ENCODE results near the gene NPDC1.

GRCh38 chr9:136995772-136996311 lies 50.1 kb downstream of the NPDC1 start:
- TF ChIP-seq EZH2 (IDR thresholded peaks at IDR 0.05; ENCODE audit: insufficient read depth, poor library complexity, severe bottlenecking) (no peak), EZH2phosphoT487 (IDR thresholded peaks at IDR 0.05; ENCODE audit: insufficient read depth, low read depth) (no peak)
